Measurements from ENCODE around the gene PHAF1.

DNA sequence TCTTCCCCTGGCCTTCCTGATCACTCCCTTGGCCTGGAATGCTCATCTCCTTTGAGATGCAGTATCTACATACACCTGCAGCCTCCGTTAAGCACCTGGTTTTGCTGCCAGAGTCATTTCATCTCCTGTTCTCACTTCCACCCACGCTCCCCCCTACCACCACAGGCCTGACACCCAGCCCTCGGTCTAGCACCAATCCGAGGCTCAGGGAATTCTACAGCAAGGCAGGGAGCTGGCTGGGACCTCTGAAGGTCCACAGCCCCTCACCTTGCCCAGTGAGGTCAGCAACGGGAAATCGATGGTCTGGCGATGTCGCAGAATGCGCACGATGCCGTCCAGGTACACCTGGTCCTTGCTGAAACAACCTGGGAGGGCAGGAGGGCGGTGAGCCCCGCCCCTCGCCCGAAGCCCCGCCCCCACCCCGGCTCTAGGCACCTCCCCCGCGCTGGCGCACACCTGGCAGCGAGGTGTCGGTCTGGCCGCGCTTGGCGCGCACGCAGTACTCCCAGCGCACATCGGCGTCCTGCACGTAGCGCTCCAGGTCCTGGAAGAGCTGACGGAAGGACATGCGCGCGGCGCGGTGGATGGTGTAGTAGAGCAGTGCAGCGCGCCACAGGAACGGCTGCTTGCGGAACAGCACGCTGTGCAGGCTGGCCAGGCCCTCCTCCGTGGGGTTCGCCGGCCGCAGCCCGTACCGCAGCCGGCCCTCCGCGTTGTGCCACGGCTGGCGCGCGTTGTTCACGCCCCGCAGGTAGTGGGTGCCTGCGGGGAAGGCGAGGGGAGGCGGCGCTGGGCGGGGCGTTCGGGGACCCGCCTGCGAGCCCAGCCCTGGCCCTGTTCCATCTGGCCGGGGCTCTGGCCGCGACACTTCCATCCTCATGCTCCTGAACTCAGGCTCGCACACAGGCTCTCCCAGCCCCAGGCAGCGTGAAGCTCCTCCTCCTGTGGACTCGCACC, 68.3 kb downstream of the PHAF1 start:
- TF ChIP-seq, protein P1, sequence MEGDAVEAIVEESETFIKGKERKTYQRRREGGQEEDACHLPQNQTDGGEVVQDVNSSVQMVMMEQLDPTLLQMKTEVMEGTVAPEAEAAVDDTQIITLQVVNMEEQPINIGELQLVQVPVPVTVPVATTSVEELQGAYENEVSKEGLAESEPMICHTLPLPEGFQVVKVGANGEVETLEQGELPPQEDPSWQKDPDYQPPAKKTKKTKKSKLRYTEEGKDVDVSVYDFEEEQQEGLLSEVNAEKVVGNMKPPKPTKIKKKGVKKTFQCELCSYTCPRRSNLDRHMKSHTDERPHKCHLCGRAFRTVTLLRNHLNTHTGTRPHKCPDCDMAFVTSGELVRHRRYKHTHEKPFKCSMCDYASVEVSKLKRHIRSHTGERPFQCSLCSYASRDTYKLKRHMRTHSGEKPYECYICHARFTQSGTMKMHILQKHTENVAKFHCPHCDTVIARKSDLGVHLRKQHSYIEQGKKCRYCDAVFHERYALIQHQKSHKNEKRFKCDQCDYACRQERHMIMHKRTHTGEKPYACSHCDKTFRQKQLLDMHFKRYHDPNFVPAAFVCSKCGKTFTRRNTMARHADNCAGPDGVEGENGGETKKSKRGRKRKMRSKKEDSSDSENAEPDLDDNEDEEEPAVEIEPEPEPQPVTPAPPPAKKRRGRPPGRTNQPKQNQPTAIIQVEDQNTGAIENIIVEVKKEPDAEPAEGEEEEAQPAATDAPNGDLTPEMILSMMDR (IDR thresholded peaks at IDR 0.05; ENCODE audit: low read depth, low read length, missing input control), result no peak
- TF ChIP-seq, protein P2, sequence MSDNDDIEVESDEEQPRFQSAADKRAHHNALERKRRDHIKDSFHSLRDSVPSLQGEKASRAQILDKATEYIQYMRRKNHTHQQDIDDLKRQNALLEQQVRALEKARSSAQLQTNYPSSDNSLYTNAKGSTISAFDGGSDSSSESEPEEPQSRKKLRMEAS (IDR thresholded peaks at IDR 0.05), result no peak
- no peak for TF ChIP-seq RXRA (IDR thresholded peaks at IDR 0.05)
- TF ChIP-seq YY1 (IDR thresholded peaks at IDR 0.05), result no peak
- no peak for TF ChIP-seq TAF1 (conservative IDR thresholded peaks at IDR 0.05)
- no peak for TF ChIP-seq SP1 (IDR thresholded peaks at IDR 0.05)
